WTC11 (cell line): ENCODE data around the gene FBLN5. TPM values are rescaled to one million over a fixed set of nuclear protein-coding genes. Genes with fewer than 3 reads are reported as not detected.

Experiments used
- ATAC-seq: fragments of 200-7000 bp; cut with Tn5 transposase; 2 replicates; pipeline ENCODE4 v1.10.0; 2021; ENCODE audit warnings: mild to moderate bottlenecking, moderate library complexity
- CTCF ChIA-PET: fragments of 300-600 bp; sonication (Branson Sonifier 250); formaldehyde crosslinking; loops from one replicate; lab custom pipeline; 2021; ENCODE audit warnings: antibody characterized with exemption; lab: Charles Lee
- POLR2A ChIA-PET: fragments of 350-600 bp; sonication (Branson Sonifier 250); formaldehyde crosslinking; loops from one replicate; lab custom pipeline; 2021; ENCODE audit warnings: antibody characterized with exemption; lab: Charles Lee
- DNase-seq: peaks from one replicate; pipeline ENCODE4 v3.0.0; 2021; ENCODE audit warnings: low spot score
- H3K27ac Mint-ChIP-seq: 2 replicates; pipeline ENCODE4 v1.8.0; 2021; ENCODE audit warnings: mixed read lengths
- H3K27me3 Mint-ChIP-seq: 2 replicates; pipeline ENCODE4 v1.8.0; 2021; ENCODE audit warnings: low read depth, mild to moderate bottlenecking, moderate library complexity, mixed read lengths
- H3K36me3 Mint-ChIP-seq: 2 replicates; pipeline ENCODE4 v1.8.0; 2021; ENCODE audit warnings: mixed read lengths
- H3K4me1 Mint-ChIP-seq: 2 replicates; pipeline ENCODE4 v1.8.0; 2022; ENCODE audit warnings: mixed read lengths
- H3K4me3 Mint-ChIP-seq: 2 replicates; pipeline ENCODE4 v1.8.0; 2021; ENCODE audit warnings: mild to moderate bottlenecking, moderate library complexity, mixed read lengths
- H3K9me3 Mint-ChIP-seq: 2 replicates; pipeline ENCODE4 v1.8.0; 2021; ENCODE audit warnings: mixed read lengths
- CBFB ChIP-seq: sonication (generic); formaldehyde crosslinking; IDR thresholded peaks from 2 replicates; pipeline ENCODE4 v1.8.1; 2022; ENCODE audit warnings: mild to moderate bottlenecking, low read depth, missing genetic modification reagents
- ELF4 ChIP-seq: sonication (generic); formaldehyde crosslinking; IDR thresholded peaks from 2 replicates; pipeline ENCODE4 v1.8.1; 2022; ENCODE audit warnings: low read depth, mild to moderate bottlenecking, moderate library complexity, missing genetic modification reagents
- FOXJ3 ChIP-seq: sonication (generic); formaldehyde crosslinking; IDR thresholded peaks from 2 replicates; pipeline ENCODE4 v1.9.0; 2021; ENCODE audit warnings: missing genetic modification reagents, mild to moderate bottlenecking, borderline replicate concordance
- FOXP4 ChIP-seq: sonication (generic); formaldehyde crosslinking; IDR thresholded peaks from 2 replicates; pipeline ENCODE4 v1.8.0; 2022; ENCODE audit warnings: mild to moderate bottlenecking, missing genetic modification reagents
- IRF2 ChIP-seq: sonication (generic); formaldehyde crosslinking; IDR thresholded peaks from 2 replicates; pipeline ENCODE4 v1.8.0; 2022; ENCODE audit warnings: low read depth, missing genetic modification reagents, borderline replicate concordance
- JAZF1 ChIP-seq: fragments of 250-450 bp; sonication (Bioruptor Pico); IDR thresholded peaks from 2 replicates; pipeline ENCODE4 v1.9.0; 2021; ENCODE audit warnings: moderate library complexity, mild to moderate bottlenecking, inconsistent platforms
- JUN ChIP-seq: sonication (generic); formaldehyde crosslinking; IDR thresholded peaks from 2 replicates; pipeline ENCODE4 v1.8.0; 2023; ENCODE audit warnings: mild to moderate bottlenecking, missing genetic modification reagents
- MAX ChIP-seq: sonication (generic); formaldehyde crosslinking; IDR thresholded peaks from 2 replicates; pipeline ENCODE4 v1.8.0; 2022; ENCODE audit warnings: mild to moderate bottlenecking, missing genetic modification reagents
- NFYB ChIP-seq: sonication (generic); formaldehyde crosslinking; conservative IDR thresholded peaks from 2 replicates; pipeline ENCODE4 v1.8.0; 2022; ENCODE audit warnings: low read depth, missing genetic modification reagents
- RORB ChIP-seq: fragments of 250-450 bp; sonication (Bioruptor Pico); IDR thresholded peaks from 2 replicates; pipeline ENCODE4 v1.9.0; 2021; ENCODE audit warnings: mild to moderate bottlenecking
- TEAD1 ChIP-seq: sonication (generic); formaldehyde crosslinking; IDR thresholded peaks from 2 replicates; pipeline ENCODE4 v1.8.0; 2022; ENCODE audit warnings: mild to moderate bottlenecking, missing genetic modification reagents
- ZNF138 ChIP-seq: sonication (generic); formaldehyde crosslinking; conservative IDR thresholded peaks from 2 replicates; pipeline ENCODE4 v1.8.1; 2022; ENCODE audit warnings: mild to moderate bottlenecking, moderate library complexity, missing genetic modification reagents
- ZNF219 ChIP-seq: sonication (generic); formaldehyde crosslinking; IDR thresholded peaks from 2 replicates; pipeline ENCODE4 v1.8.0; 2023; ENCODE audit warnings: missing genetic modification reagents, mild to moderate bottlenecking, borderline replicate concordance
- total RNA-seq: library from RNA; stranded (reverse); gene quantifications from 3 replicates; pipeline ENCODE4 v1.2.3, GENCODE V29; 2021
- TF ChIP-seq, protein P1 (sequence below): fragments of 250-450 bp; sonication (Bioruptor Pico); IDR thresholded peaks from 2 replicates; pipeline ENCODE4 v1.9.0; 2021; ENCODE audit warnings: mild to moderate bottlenecking, borderline replicate concordance

The FBLN5 gene
- total RNA-seq, 1 experiment from 2014 or later = 4.0 TPM

- TF ChIP-seq MAX (CRISPR knock-in tag) = no peak
Observed at GRCh38 chr14:91926131-91926890, 21.2 kb downstream of the FBLN5 start (continued).

DNA sequence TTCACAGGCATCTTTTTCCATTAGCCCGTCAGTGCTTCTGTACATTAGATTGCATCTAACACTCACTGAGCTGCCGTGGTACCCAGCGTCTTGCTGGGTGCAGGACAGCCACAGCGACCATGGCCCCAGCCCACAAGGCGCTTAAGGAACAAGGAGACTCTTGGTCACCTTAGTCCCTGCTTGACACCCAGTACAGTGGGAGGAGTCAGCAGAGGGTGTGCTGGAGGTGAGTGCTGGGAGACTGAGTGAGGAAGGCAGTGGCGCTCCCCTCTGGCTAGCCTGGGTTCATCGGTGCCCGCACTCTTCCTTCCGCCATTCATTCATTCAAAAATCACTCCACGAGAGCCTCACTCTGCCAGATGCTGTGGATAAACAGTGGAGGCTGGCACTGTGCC, 21.8 kb downstream of the FBLN5 start:
- TF ChIP-seq NFYB = no peak
- POLR2A ChIA-PET = no interaction called here
- DNase-seq (no peak), ATAC-seq (peak; percentile 52)
- no peak overlapping the region for H3K4me3 Mint-ChIP-seq
- H3K27me3 Mint-ChIP-seq = no peaks in the 10 kb centered on the region
- H3K36me3 Mint-ChIP-seq = no peaks in the 10 kb centered on the region
- peaks cover 11% of the 10 kb centered on the region for H3K4me1 Mint-ChIP-seq
- H3K27ac Mint-ChIP-seq = no peak overlapping the region
- no peaks in the 10 kb centered on the region for H3K9me3 Mint-ChIP-seq
- CTCF ChIA-PET = interaction anchor here (0.6 to 0.8 kb wide), 2 partner anchors 14 to 71 kb away, joined by 3 to 7 read pairs; no protein-coding TSS in a partner anchor

- Mint-ChIP-seq H3K4me1 (peaks cover 5% of the 10 kb centered on the region), H3K36me3 (no peaks in the 10 kb centered on the region), H3K9me3 (no peaks in the 10 kb centered on the region)
- DNase-seq (peak; percentile 15), ATAC-seq (peak; percentile 50)
- POLR2A ChIA-PET = interaction anchor here (0.6 to 0.7 kb wide), 2 partner anchors 34 to 60 kb away, joined by 3 read pairs; no protein-coding TSS in a partner anchor
- TF ChIP-seq, protein P1, sequence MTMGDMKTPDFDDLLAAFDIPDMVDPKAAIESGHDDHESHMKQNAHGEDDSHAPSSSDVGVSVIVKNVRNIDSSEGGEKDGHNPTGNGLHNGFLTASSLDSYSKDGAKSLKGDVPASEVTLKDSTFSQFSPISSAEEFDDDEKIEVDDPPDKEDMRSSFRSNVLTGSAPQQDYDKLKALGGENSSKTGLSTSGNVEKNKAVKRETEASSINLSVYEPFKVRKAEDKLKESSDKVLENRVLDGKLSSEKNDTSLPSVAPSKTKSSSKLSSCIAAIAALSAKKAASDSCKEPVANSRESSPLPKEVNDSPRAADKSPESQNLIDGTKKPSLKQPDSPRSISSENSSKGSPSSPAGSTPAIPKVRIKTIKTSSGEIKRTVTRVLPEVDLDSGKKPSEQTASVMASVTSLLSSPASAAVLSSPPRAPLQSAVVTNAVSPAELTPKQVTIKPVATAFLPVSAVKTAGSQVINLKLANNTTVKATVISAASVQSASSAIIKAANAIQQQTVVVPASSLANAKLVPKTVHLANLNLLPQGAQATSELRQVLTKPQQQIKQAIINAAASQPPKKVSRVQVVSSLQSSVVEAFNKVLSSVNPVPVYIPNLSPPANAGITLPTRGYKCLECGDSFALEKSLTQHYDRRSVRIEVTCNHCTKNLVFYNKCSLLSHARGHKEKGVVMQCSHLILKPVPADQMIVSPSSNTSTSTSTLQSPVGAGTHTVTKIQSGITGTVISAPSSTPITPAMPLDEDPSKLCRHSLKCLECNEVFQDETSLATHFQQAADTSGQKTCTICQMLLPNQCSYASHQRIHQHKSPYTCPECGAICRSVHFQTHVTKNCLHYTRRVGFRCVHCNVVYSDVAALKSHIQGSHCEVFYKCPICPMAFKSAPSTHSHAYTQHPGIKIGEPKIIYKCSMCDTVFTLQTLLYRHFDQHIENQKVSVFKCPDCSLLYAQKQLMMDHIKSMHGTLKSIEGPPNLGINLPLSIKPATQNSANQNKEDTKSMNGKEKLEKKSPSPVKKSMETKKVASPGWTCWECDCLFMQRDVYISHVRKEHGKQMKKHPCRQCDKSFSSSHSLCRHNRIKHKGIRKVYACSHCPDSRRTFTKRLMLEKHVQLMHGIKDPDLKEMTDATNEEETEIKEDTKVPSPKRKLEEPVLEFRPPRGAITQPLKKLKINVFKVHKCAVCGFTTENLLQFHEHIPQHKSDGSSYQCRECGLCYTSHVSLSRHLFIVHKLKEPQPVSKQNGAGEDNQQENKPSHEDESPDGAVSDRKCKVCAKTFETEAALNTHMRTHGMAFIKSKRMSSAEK (CRISPR knock-in tag) = no peak
- TF ChIP-seq TEAD1 (CRISPR knock-in tag) (no peak), ZNF138 (CRISPR knock-in tag) (no peak), FOXP4 (CRISPR knock-in tag) (no peak), JAZF1 (CRISPR knock-in tag) (no peak), ELF4 (CRISPR knock-in tag) (no peak), IRF2 (CRISPR knock-in tag) (no peak), CBFB (CRISPR knock-in tag) (no peak), JUN (CRISPR knock-in tag) (no peak), RORB (CRISPR knock-in tag) (no peak), FOXJ3 (no peak), ZNF219 (CRISPR knock-in tag) (no peak)
- TF ChIP-seq, all 79 proteins: peak for 0
- H3K27ac Mint-ChIP-seq = no peak overlapping the region
- H3K27me3 Mint-ChIP-seq = no peaks in the 10 kb centered on the region
- CTCF ChIA-PET = interaction anchor here (0.6 to 1.1 kb wide), 4 partner anchors 13 to 72 kb away, joined by 3 to 11 read pairs (median 5); no protein-coding TSS in a partner anchor
- no peak overlapping the region for H3K4me3 Mint-ChIP-seq
Observed at GRCh38 chr14:91925001-91925726, 22.3 kb downstream of the FBLN5 start.
